K562 (cell line): Measurements from ENCODE around the gene DLGAP1. TPM values are rescaled to one million over a fixed set of nuclear protein-coding genes. Genes with fewer than 3 reads are reported as not detected.
A peak's percentile ranks its signal among the peaks of the same experiment; 100 is the strongest.

ENCODE experiments used
- CSDE1 ChIP-seq, 2 experiments: fragments of 450-650 bp; IDR thresholded peaks; 2 replicates each; pipeline ENCODE4 v1.6.1; 2016; ENCODE audit warnings: mild to moderate bottlenecking in 1 of 2
- ELF4 ChIP-seq: fragments of 450-650 bp; formaldehyde crosslinking; IDR thresholded peaks from 2 replicates; pipeline ENCODE4 v1.4.0; 2022; ENCODE audit warnings: missing genetic modification characterization
- ETV1 ChIP-seq: fragments of 450-650 bp; conservative IDR thresholded peaks from 2 replicates; pipeline ENCODE4 v1.6.1; 2016; ENCODE audit warnings: missing genetic modification characterization, control low read depth, low read depth, missing compliant biosample characterization
- GATA2 ChIP-seq: sonication (generic); formaldehyde crosslinking; IDR thresholded peaks from 2 replicates; pipeline ENCODE4 v1.4.0; 2020; ENCODE audit warnings: mild to moderate bottlenecking, missing genetic modification reagents
- GTF2E2 ChIP-seq: fragments of 200-800 bp; sonication (Bioruptor generic); IDR thresholded peaks from 2 replicates; pipeline ENCODE4 v1.6.1; 2016; ENCODE audit warnings: missing genetic modification characterization, missing compliant biosample characterization
- HIVEP1 ChIP-seq: fragments of 250-450 bp; sonication (Bioruptor Pico); IDR thresholded peaks from 2 replicates; pipeline ENCODE4 v1.4.0; 2020; ENCODE audit warnings: mild to moderate bottlenecking
- HNRNPUL1 ChIP-seq: fragments of 200-400 bp; formaldehyde crosslinking; IDR thresholded peaks from 2 replicates; pipeline ENCODE4 v1.6.1; 2017; ENCODE audit warnings: low read length
- LCOR ChIP-seq: sonication (generic); formaldehyde crosslinking; IDR thresholded peaks from 2 replicates; pipeline ENCODE4 v1.8.0; 2022; ENCODE audit warnings: mild to moderate bottlenecking, missing genetic modification reagents
- MED1 ChIP-seq: sonication (generic); formaldehyde crosslinking; IDR thresholded peaks from 2 replicates; pipeline ENCODE4 v1.8.1; 2023; ENCODE audit warnings: missing genetic modification reagents, borderline replicate concordance
- NFIC ChIP-seq: fragments of 450-650 bp; IDR thresholded peaks from 2 replicates; pipeline ENCODE4 v1.6.1; 2017; ENCODE audit warnings: mild to moderate bottlenecking, inconsistent platforms
- PHF20 ChIP-seq: fragments of 450-650 bp; IDR thresholded peaks from 2 replicates; pipeline ENCODE4 v1.6.1; 2018; ENCODE audit not compliant: partially characterized antibody
- RBFOX2 ChIP-seq: fragments of 200-400 bp; formaldehyde crosslinking; IDR thresholded peaks from 2 replicates; pipeline ENCODE4 v1.6.1; 2017; ENCODE audit warnings: low read depth, mild to moderate bottlenecking, low read length, moderate library complexity
- TCF7L2 ChIP-seq: fragments of 150-350 bp; IDR thresholded peaks from 2 replicates; pipeline ENCODE4 v1.6.1; 2016; ENCODE audit warnings: low read depth, mild to moderate bottlenecking, low read length, moderate library complexity
- THRAP3 ChIP-seq: fragments of 450-650 bp; IDR thresholded peaks from 2 replicates; pipeline ENCODE4 v1.6.1; 2016; ENCODE audit warnings: mild to moderate bottlenecking, inconsistent platforms, borderline replicate concordance
- ZNF212 ChIP-seq: fragments of 450-650 bp; formaldehyde crosslinking; IDR thresholded peaks from 2 replicates; pipeline ENCODE4 v1.4.0; 2020; ENCODE audit warnings: mild to moderate bottlenecking
- ZNF384 ChIP-seq: IDR thresholded peaks from 2 replicates; pipeline ENCODE4 v1.6.1; 2012; ENCODE audit warnings: low read depth, low read length, improper control_type of control experiment
- polyA plus RNA-seq, 8 experiments: library from polyadenylated mRNA; depleted of rRNA in 4 of 8; stranded (reverse) in 5 of 8; unstranded in 3 of 8; fragments of >200 nt; fragmentation: Nextera tagmentation in 2 of 8; fragmentation: Illumina TruSeq in 1 of 8; extraction: Ambion mirVana in 2 of 8; extraction: Trizol in 1 of 8; gene quantifications; 2 replicates each; pipeline versions ENCODE4 v1.2.1 to v1.2.3, GENCODE V29; 2011 to 2014; ENCODE audit warnings: inconsistent platforms in 1 of 8, missing spikeins in 1 of 8
- total RNA-seq, 7 experiments: library from RNA; depleted of rRNA in 6 of 7; stranded (reverse); fragments of >200 nt in 6 of 7; fragmentation: Illumina TruSeq in 2 of 7; extraction: Trizol in 2 of 7; gene quantifications; 2 replicates each; pipeline versions ENCODE4 v1.2.1 to v1.2.3, GENCODE V29; 2011 to 2021; ENCODE audit warnings: low replicate concordance in 1 of 7
- TF ChIP-seq, protein P1 (sequence below), 3 experiments: fragments of 200-800 bp in 1 of 3; fragments of 250-450 bp in 1 of 3; fragments of 450-650 bp in 1 of 3; sonication (Bioruptor Pico) in 1 of 3; sonication (Bioruptor generic) in 1 of 3; formaldehyde crosslinking in 1 of 3; IDR thresholded peaks; 2 replicates each; pipeline versions ENCODE4 v1.6.1 to v1.8.0; 2016 to 2022; ENCODE audit warnings: mild to moderate bottlenecking in 2 of 3, missing genetic modification characterization in 2 of 3, missing compliant biosample characterization in 1 of 3, moderate library complexity in 1 of 3
- TF ChIP-seq, protein P2 (sequence below): IDR thresholded peaks from 2 replicates; pipeline ENCODE4 v1.6.1; 2011; ENCODE audit not compliant: insufficient read length; ENCODE audit errors: extremely low read depth
- TF ChIP-seq, protein P3 (sequence below), 2 experiments: IDR thresholded peaks; 2 replicates each; pipeline ENCODE4 v1.6.1; 2011; ENCODE audit warnings: borderline replicate concordance in 1 of 2, control low read depth in 1 of 2, low read depth in 1 of 2, low read length in 1 of 2, mild to moderate bottlenecking in 1 of 2, mixed read lengths in 1 of 2, moderate library complexity in 1 of 2; ENCODE audit not compliant: insufficient read depth in 1 of 2, insufficient read length in 1 of 2, poor library complexity in 1 of 2, severe bottlenecking in 1 of 2; ENCODE audit errors: extremely low read depth in 1 of 2
- TF ChIP-seq, protein P4 (sequence below): fragments of 250-450 bp; sonication (Bioruptor Pico); IDR thresholded peaks from 2 replicates; pipeline ENCODE4 v1.8.0; 2021; ENCODE audit warnings: moderate library complexity, mild to moderate bottlenecking, inconsistent platforms

DLGAP1 gene
- total and polyA plus RNA-seq, 9 of the 15 experiments (the other 6 are each of a cell fraction or from before 2014, with no cell fraction given): 0.04 to 0.22 (median 0.08) TPM

DNA sequence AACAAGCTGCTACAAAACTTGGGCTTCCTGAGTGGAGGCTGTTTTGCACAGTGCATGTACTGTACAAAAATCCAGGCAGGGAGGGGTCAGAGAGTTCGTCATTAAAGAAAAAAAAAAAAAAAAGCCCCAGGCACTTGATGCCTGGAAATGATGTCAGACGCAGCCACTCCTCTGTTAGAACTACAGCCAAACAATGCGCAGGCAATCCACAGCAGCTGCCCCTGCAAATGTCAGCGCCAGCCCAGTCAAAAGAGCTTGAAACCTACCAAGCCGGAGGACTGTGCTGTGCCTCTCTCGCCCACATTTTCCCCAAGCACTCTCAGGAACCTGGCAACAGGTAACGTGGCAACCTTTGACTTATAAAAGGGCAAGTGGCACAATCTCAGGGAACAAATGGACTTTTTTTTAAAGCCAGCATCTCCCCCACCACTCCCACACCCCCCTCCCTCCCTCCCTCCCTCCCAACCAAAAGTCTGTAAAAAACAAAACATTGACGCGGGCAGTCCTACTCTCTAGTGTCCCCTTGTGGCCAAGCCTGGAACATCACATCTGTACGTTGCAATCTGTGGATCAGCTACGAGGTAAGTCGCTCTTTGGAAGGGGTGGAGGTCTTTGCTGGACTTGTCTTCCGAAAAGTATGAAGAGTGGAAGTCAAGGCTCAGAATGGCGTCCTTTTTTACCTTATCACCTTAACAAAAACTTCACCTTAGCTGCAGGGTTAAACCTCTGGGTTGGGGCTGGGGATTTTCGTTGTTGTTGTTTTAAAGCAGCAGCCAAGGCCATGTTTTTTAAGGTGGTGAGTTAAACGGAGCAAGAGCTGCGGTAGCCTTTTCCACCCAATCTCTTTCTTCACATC is 861.0 kb downstream of the DLGAP1 start (continued):
- TF ChIP-seq, protein P1, sequence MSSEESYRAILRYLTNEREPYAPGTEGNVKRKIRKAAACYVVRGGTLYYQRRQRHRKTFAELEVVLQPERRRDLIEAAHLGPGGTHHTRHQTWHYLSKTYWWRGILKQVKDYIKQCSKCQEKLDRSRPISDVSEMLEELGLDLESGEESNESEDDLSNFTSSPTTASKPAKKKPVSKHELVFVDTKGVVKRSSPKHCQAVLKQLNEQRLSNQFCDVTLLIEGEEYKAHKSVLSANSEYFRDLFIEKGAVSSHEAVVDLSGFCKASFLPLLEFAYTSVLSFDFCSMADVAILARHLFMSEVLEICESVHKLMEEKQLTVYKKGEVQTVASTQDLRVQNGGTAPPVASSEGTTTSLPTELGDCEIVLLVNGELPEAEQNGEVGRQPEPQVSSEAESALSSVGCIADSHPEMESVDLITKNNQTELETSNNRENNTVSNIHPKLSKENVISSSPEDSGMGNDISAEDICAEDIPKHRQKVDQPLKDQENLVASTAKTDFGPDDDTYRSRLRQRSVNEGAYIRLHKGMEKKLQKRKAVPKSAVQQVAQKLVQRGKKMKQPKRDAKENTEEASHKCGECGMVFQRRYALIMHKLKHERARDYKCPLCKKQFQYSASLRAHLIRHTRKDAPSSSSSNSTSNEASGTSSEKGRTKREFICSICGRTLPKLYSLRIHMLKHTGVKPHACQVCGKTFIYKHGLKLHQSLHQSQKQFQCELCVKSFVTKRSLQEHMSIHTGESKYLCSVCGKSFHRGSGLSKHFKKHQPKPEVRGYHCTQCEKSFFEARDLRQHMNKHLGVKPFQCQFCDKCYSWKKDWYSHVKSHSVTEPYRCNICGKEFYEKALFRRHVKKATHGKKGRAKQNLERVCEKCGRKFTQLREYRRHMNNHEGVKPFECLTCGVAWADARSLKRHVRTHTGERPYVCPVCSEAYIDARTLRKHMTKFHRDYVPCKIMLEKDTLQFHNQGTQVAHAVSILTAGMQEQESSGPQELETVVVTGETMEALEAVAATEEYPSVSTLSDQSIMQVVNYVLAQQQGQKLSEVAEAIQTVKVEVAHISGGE (CRISPR knock-in tag; IDR thresholded peaks at IDR 0.05): no peak
- TF ChIP-seq MED1 (CRISPR knock-in tag) (no peak), THRAP3 (no peak), HIVEP1 (CRISPR knock-in tag) (no peak), GATA2 (CRISPR knock-in tag) (no peak), TCF7L2 (no peak; the same call in 1 of the 2 replicates), HNRNPUL1 (no peak; the same call in 1 of the 2 replicates), RBFOX2 (peak; percentile 62), ZNF212 (CRISPR knock-in tag) (no peak), ETV1 (tag) (no peak), CSDE1 (IDR thresholded peaks at IDR 0.05) (no peak), NFIC (no peak), ELF4 (peak; percentile 72; the same call in 1 of the 2 replicates), GTF2E2 (tag) (no peak), LCOR (CRISPR knock-in tag) (no peak), ZNF384 (peak; percentile 99), PHF20 (no peak)
- TF ChIP-seq, protein P2, sequence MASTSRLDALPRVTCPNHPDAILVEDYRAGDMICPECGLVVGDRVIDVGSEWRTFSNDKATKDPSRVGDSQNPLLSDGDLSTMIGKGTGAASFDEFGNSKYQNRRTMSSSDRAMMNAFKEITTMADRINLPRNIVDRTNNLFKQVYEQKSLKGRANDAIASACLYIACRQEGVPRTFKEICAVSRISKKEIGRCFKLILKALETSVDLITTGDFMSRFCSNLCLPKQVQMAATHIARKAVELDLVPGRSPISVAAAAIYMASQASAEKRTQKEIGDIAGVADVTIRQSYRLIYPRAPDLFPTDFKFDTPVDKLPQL: no peak
- TF ChIP-seq, protein P3, sequence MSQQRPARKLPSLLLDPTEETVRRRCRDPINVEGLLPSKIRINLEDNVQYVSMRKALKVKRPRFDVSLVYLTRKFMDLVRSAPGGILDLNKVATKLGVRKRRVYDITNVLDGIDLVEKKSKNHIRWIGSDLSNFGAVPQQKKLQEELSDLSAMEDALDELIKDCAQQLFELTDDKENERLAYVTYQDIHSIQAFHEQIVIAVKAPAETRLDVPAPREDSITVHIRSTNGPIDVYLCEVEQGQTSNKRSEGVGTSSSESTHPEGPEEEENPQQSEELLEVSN (IDR thresholded peaks at IDR 0.05; ENCODE audit: borderline replicate concordance in 1 of 2, extremely low read depth in 1 of 2, insufficient read depth in 1 of 2, insufficient read length in 1 of 2, low read depth in 1 of 2, low read length in 1 of 2, poor library complexity in 1 of 2, severe bottlenecking in 1 of 2): peak in 1 of 2 experiments; percentile 37
- TF ChIP-seq, protein P4, sequence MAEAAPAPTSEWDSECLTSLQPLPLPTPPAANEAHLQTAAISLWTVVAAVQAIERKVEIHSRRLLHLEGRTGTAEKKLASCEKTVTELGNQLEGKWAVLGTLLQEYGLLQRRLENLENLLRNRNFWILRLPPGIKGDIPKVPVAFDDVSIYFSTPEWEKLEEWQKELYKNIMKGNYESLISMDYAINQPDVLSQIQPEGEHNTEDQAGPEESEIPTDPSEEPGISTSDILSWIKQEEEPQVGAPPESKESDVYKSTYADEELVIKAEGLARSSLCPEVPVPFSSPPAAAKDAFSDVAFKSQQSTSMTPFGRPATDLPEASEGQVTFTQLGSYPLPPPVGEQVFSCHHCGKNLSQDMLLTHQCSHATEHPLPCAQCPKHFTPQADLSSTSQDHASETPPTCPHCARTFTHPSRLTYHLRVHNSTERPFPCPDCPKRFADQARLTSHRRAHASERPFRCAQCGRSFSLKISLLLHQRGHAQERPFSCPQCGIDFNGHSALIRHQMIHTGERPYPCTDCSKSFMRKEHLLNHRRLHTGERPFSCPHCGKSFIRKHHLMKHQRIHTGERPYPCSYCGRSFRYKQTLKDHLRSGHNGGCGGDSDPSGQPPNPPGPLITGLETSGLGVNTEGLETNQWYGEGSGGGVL (CRISPR knock-in tag): no peak
